NCI-H510A (cell line): ENCODE data around the gene GPC6.

Experiments
- DNase-seq: peaks from one replicate; lab custom pipeline; 2025; lab: John Stamatoyannopoulos, UW

The GPC6 gene

DNA sequence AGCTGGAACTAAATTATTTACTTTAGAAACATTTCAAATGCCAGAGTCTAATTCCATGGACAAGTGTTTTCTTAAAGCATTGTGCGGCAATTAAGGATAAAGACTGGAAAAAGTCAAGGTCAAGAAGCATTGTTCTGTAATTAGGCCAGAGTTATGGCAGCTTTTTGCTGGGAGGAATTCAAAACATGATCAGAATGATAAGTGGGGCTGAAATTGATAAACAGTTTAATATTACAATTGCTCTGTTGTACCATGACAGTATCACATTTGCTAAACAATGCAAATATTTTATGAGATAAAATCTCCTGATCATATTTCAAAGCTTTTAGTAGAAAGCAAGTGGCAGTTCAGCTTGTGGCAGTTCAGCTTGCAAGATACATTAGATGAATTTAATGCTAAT is 513.7 kb downstream of the GPC6 start:
- DNase-seq = no peak

DNA sequence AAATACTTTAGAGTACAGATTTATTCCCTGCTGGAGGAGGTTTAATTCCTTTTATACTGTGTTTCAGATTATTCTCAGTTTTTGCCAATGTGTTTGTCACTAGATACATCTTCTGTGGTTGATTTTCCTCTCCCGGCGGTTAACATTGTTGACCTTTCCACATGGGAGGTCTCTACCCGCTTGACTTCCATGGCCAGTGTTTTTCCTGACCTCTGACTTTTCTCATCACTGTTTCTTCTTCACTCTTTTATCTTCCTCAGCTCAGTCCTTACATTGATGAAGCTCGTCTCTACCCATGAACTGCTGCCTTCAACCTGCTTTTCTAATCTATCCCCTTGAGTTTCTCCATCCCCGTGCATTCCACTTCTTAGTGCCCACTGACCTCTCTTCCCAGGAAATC is 517.4 kb downstream of the GPC6 start:
- no peak for DNase-seq

DNA sequence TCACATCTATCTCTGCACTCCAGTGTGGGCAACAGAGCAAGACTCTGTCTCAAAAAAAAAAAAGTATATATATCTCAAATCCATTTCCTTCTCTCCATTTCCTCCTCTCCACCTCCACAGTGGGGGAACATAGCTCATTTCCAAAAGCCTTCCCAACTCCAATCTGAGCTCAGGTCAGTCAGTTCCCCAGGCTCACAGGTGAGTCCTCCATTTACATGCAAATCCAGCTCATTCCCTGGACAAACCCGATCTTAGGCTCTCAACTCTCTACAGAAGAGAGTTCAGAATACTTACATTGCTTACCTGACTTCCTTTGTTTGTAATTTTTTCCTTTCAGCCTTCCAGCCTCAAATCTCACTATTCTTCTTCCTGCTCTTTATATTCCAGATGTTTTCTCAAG is 518.3 kb downstream of the GPC6 start:
- no peak for DNase-seq

DNA sequence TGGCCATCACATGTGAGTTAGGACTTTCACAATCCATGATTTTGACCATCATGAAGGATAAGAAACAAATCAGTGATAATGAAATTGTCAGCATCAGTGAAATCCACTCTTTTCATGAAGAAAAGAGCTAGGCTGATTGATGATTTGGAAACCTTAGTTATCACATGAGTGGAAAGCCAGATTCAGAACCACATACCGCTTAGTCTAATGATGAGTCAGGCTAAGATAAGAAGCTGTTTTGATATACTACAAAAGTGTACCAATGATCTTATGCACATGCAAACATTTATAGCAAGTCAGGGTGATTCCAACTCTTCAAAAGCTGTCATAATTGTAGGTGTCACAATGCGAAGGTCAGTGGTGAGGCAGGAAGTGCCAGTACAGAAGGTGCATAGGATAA is 519.3 kb downstream of the GPC6 start:
- no peak for DNase-seq

DNA sequence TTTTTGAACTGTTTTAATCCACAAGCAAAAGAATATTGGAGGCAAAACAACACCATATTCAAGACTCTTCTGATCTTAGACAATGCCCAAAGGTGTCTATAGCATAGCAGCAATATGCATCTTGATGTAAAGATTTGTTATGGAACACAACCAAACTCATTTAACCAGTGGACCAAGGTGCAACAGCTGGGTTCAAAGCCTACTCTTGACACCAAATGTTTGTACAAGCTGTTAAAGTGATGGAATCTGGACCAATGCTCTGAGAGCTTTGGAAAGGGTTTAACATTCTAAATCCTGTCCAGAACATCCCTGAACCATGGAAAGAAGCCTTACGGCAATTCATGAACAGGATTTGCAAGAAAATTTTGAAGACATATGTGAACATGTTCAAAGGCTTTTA is 520.0 kb downstream of the GPC6 start:
- DNase-seq = no peak

DNA sequence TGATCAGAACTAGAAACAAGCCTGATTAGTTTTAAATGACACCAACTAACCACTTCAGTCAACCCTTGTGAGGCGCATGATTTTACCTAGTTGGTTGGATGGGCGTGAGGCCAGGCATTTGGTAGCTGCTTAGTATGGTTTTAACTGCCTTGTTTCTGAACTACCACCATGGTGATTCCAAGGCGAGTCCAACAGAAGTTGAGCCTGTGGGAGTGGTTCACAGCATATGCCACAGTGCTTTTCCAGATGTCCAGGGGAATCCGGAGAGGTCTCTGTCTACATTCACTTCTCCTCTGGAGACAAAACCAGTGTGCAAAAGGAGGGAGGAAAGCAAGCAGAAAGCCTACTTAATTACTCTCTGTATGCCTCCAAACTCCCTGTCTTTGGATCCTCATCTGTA is 524.1 kb downstream of the GPC6 start:
- no peak for DNase-seq

DNA sequence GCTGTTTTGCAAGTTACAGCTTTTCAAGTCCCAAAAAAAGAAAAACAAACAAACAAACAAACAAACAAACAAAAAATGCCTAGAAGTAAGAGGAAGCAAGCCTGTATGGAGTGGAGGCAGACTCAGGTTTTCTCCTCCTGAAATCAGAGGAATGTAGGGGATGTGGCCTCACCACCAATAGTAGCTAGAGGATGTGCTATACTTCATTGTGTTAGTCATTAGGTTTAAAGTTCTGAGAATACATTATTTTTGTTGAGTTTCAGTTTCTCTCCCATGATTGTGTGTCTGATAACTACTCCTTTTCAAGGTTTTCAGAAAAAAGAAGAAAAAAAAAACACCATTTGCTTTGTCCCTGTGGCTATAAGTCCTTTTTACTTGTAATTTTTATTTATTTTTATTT is 524.5 kb downstream of the GPC6 start:
- no peak for DNase-seq

DNA sequence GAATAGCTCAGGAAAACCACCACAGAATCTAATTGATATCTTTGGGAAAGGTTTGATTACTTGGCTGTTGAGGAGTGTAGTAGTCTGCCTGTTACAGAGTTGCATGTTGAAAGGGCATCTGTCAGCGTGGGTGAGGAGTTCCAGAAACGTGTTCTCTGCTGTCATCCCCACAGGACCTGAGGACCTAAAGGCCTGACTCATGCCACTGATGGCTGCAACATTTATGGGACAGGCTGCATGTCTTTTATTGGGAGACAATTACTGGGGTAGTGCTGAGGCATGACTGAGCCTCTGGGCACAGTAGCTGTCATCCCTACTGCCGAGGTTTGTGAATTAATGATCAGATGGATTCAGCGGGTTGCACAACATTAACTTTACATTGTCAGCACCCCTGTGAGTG is 525.9 kb downstream of the GPC6 start:
- DNase-seq = no peak

DNA sequence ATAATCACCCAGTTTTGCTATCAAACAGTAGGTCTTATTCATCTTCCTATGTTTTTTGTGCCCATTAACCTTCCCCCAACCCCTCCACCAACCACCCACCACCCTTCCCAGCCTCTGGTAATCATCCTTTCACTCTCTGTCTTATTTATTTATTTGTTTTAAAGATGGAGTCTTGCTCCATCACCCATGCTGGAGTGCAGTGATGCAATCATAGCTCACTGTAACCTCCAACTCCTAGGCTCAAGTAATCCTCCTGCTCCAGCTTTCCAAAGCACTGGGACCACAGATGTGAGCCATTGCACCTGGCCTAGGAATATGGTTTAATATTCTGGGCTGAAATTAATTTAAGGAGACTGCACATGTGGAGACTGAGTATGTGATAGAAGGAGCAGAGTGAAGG is 527.0 kb downstream of the GPC6 start:
- no peak for DNase-seq

DNA sequence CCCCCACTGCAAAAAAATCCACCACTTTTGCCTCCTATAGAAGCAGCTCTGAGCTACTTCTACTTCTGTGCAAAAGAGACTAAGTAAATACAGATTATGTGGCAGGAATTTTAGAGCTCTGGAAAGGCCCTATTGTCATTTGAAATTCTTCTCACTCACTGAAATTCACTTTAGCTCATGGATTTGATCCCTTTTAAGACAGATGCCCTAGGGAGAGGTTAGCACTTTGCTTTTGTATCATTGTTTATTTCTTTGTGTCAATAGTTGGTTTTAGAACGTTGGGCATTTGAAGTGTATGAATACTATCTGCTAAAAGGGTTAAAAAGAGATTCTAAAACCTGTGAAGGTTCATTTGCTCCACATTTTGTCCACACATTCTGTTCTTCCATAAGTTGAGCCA is 528.7 kb downstream of the GPC6 start:
- no peak for DNase-seq

DNA sequence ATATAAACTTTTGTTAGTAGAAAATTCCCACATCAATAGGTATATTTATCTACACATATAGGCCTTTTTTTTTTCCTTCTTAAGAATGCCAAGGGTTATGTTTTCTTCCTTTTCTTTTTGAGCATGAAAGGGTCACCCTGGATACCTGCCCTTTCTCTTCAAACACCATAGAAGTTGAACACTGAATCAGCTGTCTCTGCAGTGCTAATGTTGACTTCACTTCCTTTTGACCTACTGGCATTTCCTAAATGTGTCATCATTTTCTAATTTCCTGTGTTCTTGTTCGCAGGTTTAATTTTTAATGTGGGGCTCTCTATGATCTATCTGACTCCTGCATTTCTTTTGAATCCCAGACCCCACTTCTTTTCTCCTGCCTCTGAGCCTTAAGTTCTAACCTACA is 532.0 kb downstream of the GPC6 start:
- no peak for DNase-seq

DNA sequence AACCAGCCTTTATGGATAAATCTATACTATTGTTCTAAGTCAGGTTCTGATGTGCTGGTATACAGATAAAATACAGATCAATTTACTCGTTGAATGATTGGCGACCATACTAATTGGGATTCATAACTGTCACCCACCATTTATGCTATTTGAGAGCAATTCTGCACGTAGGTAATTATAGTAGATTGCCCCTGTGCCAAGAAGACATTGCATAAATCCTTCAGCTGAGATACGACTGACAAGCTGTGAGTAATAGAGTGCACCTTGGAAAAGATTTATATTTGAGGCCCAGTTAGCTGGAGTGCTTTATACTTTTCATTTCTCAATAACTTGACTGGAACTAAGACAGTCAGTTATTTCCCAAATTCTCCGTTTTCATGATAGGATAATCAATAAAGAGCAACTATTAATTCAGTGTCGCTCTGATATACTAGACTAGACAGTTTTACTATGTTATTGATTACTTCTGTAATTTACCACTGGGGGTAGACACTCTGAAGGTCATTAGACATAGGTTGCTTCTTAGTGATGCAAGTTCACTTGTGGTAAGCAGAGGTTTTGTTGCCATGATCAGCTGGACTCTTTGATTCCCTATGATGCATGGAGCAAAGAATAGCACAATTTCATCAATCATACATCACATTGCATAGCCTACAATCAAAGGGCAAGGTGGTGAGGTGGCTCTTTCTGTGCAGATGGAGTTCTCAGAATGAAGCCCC is 536.3 kb downstream of the GPC6 start:
- DNase-seq = no peak

DNA sequence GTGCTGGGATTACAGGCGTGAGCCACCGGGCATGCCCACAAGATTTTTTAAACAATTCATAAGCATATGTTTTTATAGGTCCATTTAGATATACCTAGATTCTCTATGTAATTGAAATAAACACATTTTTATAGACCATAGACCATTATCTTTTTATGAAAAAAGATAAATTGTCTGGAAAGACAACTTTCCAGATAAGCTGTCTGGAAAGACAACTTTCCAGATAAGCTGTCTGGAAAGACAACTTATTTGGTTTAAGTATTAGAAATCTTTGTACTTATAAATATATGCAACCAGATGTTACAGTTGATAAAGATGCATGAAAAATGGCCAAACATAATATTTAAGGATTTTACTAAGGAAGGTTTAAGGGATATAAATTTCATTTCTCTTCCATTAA is 538.5 kb downstream of the GPC6 start:
- DNase-seq = no peak

DNA sequence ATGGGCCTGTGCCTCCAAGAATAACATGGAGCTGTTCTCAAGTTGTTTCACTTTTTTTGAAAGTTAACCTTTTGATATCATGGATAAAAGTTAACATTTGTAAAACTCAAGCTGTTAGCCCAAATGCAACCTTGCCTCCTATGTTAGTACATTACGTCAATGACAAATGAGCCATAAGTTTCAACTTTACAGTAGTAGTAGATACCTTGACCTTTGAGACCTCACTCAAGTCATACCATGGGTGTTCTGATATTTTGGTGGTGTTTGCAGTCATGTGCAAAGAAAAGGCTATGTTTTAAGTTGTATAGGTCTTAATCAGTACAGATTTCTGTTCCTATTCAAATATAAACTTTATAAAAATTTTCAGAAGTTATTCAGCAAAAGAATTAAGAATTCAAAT is 539.2 kb downstream of the GPC6 start:
- DNase-seq = no peak

DNA sequence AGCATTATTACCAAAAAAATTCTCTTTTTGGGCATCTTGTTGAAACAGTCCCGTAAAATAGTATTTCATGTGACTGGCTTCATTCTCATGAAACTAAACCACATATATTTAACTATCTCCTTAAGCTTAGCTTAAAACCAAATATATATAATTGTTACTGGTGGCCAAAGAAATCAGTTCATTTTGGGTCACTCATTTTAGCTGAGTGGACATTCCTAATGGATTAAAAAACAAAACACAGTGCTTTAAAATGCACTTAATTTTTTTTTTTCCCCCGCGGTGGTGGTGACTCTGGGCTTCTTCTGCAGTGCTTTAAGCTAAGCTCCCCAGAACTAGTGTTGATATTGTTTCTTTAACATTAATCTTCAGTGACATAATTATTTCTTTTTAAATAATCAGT is 540.1 kb downstream of the GPC6 start:
- DNase-seq = no peak

DNA sequence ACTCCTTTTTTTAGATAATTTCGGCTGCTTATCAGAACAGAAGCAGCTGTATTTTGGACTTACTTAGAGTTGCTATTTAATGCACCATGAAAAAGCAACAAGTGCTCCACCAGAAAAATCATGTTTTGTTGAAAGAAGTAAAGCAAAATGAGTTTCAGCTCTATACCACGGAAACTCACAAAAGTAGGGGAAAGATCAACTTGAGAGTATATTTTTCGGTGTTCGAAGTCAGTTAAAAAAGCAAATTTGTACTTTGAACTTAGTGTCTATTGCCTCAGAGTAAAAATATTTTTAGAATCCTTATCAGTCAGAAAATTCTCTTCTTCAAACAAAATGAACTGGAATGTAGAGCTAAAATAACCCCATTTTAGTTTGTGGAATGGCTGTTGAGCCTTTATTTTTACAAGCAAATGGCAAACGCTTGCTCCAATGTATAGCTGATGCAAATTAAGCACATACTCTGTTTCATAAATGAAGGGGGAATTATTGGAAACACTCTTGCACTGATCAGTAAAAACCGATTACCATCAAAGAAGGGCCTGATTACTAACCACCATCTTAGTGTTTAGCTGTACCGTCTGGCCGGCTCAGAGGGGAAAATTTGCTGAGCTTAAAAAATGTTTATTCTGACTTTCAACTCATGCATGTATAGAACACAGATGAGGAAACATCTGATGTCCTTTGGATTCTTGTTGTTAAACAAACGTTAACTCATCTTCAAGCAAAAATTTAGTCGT is 540.7 kb downstream of the GPC6 start:
- no peak for DNase-seq

DNA sequence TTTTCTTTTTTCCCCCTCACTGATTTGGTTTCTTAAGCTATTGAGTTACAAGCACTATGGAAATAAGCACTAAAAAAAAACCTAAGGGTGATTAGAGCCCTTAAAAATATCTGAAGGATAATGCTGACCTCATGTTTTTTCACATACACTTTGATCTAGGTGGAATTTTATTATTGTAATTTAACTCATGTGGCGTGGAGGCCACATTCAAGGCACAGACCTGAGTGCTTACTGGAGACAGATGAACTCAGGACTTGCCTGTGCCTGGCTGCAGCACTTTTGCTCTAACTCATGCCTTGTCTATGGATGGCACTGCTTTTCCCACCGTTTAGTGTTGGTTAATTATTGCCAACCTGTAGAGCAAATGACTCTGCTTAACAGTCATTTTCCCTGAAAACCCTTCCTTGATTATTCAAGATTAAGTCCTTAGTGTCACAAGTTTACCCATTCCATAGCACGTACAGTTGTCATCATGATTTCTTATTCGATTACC is 541.4 kb downstream of the GPC6 start:
- no peak for DNase-seq

DNA sequence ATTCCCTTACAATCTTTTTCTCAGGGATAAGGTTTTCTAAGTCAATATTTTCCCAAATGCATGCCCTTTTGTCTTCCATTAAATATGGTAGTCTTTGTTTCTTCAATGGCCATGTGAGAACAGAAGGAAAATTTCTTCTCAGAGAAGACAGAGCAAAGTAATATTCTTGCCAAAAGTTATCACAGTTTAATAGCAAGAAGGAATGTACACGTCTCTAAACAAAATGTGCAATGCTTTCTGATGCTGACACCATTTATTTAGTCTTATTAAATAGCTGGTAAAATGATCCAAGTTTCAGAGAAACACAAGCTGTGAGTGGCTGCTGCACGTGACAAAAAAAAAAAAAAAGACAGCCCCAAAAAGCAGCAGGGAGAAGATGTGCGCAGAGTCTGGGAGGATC is 542.5 kb downstream of the GPC6 start:
- no peak for DNase-seq

DNA sequence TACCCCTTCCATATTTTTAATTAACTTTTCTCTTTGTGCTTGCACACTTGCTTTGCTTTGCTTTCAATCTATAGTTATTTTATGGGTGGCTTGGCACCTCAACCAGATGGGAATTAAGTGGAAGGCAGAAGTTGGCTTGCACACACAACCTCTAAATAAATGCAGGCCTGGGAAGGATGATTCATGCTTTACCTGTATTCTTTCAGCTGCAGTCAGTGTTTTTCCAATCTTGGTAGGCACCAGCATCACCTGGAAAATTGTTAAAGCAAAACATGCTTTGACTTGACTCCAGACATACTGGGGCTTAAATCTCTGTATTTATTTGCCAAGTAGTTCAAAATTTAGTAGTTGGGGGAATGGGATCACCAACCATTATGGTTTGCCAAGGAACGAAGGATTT is 543.0 kb downstream of the GPC6 start:
- DNase-seq = no peak

DNA sequence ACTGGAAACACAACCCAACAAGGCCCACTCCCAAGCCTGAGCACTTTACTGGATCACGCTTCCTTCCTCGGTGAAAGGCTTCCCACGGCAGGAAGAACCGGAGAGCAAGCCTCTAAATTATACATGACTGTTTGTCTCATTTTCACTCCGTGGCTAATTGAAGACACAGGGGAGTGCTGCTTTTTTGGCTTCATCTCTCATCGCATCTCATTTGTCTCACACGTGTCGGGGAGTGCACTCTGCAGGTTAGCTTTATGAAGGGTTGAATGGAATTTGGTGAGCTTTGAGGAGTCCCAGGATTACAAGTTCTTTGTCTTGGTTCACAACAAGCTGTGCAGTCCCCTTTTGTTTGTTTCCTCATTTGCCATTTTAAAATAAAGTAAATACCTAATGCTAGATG is 544.6 kb downstream of the GPC6 start:
- no peak for DNase-seq

DNA sequence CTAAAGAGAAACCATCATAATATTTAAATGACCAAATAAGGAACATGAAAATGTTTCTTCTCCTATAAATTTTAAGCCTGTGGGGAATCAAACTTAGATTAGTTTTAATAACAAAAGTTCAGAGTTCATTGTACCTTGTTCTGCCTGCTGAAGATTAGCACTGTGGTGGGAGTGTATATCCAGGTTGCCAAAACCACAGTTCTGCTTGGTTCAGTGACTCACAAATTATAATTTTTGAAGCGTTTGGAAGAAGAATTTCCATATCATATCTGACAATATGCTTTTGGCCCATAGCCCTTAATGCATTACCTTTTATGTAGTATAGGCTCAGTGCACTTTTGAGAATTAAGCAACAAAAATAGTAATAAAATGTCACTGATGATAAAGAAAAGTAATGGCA is 545.2 kb downstream of the GPC6 start:
- DNase-seq = no peak

DNA sequence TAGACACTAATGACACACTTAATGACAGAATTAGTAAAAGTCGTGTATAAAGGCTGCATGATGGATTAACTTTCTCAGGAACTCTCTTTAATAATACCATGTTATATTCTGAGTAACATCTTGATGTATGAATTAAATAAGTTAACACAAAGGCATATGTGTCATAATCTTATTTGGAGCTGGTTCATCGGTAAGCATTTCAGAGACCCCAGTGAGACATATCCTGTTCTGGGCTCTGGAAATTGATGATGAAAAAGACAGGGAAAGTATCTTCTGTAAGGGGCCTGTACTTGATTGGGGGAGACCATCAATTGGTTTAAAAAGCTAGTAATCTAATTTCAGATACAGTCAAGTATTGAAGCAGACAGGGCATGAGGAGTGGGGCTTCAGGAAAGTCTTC is 547.9 kb downstream of the GPC6 start:
- no peak for DNase-seq

DNA sequence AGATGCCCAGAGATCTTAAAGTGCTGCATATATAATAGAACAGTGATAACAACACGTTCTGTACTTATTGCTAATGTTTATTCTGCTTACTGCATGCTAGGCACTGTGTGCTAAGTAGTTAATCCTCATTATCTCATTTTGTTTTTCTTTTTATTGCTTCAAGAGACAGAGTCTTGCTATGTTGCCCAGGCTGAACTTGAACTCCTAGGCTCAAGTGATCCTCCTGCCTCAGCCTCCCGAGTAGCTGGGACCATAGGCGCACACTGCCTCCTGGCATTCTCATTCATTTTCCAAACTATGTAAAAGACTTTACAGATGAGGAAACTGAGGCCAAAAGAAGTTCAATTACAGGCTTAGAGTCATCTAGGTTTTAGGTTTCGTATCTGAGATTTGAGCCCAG is 548.4 kb downstream of the GPC6 start:
- no peak for DNase-seq
